Head of caudate nucleus (tissue), 42 donors: ENCODE results near the gene MTCL1.
"Not testable (repeated sequence)": the region's sequence is repeated elsewhere in the genome, so short reads cannot be mapped to it uniquely, and the experiment has no call there.

Experiments used
- DNase-seq, 42 donors: peaks; one replicate each; pipeline versions ENCODE4 v3.0.0 to v3.0.0-alpha.2; 2020 to 2021; ENCODE audit warnings: mixed read lengths in 7 of 42
- intact Hi-C: fragments of 100-400 bp; cut with DNase I; formaldehyde crosslinking; loops from one replicate; pipeline ENCODE4 v1.15.0; 2022

MTCL1 gene

DNA sequence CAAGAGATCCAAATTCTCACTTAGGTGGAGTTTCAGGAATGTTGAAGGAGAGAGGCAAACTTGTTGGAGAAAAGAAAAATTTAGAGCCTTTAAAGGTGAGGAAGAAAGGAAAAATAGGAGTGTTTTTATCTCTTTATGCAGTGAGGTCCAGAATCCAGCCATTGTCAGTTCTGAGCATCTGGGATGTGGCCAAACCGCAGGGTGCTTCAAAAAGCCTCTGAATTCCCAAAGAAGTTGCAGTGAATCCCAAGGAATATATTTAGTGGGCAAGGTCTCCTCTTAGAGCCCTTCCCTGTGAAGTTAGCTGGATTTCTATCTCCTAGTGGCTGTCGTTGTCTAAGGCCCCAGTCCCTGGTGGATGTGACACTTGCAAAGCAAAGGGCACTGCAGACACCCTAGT lies 51.2 kb downstream of the MTCL1 start:
- intact Hi-C loops, result no loop called here
- no peak for DNase-seq

GRCh38 chr18:8757396-8757997 lies 52.1 kb downstream of the MTCL1 start:
- no peak for DNase-seq
- intact Hi-C loops, result no loop called here

- intact Hi-C loops, result no loop called here
- DNase-seq, result no peak
Measured at GRCh38 chr18:8758466-8758865, 53.1 kb downstream of the MTCL1 start.

DNA sequence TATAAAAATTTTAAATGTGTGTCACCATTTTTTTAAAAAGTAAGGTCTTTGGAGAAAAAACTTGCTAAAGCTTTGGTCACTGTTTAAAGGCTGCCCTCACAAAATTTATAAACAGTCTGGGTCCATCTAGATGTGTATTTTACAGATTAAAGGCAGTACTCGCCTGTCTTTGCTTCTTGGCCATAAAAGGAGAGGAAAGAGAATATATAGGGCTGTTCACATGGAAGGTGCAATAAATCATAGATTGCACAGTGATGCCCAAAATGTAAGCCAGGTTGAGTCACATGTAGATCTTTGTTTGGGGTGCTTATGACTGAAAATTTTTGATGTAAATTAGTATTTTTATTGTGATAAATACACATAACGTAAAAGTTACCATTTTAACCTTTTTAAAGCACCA lies 55.6 kb downstream of the MTCL1 start:
- no peak for DNase-seq
- intact Hi-C loops, result no loop called here

- intact Hi-C loops, DNase-seq: not testable (repeated sequence)
Measured at GRCh38 chr18:8761535-8761934, 56.2 kb downstream of the MTCL1 start.

GRCh38 chr18:8762968-8763367 lies 57.6 kb downstream of the MTCL1 start:
- no peak for DNase-seq
- intact Hi-C loops, result no loop called here

- intact Hi-C loops, result no loop called here
Measured at GRCh38 chr18:8763611-8764010, 58.3 kb downstream of the MTCL1 start.

GRCh38 chr18:8765783-8766463 lies 60.6 kb downstream of the MTCL1 start:
- intact Hi-C loops, result no loop called here
- DNase-seq, result peak in 7 of 42 donors; percentile 20 to 52 (median 33)

More at GRCh38 chr18:8763611-8764010, 58.3 kb downstream of the MTCL1 start:
- no peak for DNase-seq

DNA sequence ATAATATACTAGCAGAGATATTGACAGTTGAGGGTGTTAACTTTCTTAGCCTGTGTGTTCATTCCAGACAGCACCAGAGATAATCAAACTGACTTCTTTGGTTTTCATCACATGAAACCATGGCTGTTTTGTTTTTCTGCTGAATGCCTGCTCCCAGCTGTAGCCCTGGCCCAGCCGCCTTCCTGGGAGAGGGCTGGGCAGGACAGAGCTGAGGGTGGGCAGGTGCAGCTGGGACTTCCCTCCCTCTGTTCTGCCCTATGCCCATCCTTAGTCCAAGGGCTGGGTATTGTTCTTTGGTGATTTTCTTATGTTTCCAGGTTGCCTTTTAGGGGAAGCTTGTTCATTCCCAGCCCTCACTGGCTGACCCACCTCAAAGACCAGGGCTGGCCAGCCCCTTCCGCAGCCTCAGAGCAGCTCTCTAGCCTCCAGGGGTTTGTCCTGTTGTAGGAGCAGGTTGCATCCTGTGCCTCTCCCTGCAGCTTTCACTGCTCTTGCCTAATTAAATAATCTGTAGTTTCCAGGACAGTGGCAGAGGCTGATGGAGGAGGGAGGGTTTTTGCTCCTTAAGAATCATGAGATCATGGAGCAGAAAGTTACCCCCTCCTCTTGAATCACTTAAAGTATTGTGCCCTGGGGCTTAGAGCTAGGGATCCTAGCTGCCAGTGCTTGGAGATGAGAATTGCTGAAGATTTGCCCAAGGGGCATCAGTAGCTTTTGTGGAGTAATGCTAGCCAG lies 61.4 kb downstream of the MTCL1 start:
- intact Hi-C loops, result no loop called here
- DNase-seq, result no peak

DNA sequence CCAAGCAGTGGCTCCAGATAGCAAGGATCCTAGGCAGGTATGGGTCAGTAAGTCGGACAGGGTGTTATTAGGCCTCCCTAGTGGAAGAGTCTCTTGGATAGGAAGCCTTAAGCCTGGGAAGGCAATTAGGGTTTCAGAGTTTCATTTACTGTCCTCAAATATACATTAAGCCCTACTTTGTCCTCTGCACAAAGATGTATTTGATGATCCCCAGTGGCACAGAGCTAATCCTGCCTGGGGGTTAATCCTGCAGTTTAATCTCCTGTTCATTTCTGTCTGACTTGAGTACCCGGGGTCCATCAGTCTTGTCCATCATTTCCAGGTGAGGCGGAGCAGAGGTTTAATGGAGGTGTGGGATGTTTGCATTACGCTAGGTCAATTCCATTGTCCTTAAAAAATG lies 62.0 kb downstream of the MTCL1 start:
- intact Hi-C loops, result no loop called here
- DNase-seq, result no peak

- DNase-seq, result no peak
- intact Hi-C loops, result no loop called here
Measured at GRCh38 chr18:8769509-8770095, 64.2 kb downstream of the MTCL1 start.

GRCh38 chr18:8770657-8771056 lies 65.3 kb downstream of the MTCL1 start:
- intact Hi-C loops, result no loop called here

DNA sequence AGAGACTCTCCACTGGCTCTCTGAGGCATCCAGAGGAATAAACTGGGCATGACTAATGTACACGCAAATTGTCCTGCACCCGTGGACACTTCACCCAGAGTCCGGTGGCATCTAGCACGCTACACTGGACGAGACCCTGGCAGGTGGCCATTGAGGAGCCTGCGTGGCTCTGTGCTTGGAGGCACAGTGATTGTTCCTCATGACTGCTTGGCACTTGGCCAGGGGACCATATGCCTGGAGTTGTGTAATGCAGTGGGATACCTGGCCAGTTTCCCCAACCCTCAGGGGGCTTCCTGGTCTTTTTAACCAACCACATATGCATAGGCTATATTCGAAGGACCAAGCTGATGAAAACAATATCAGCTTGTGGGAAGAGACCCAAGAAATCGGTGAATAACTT lies 66.6 kb downstream of the MTCL1 start:
- intact Hi-C loops, result no loop called here

More at GRCh38 chr18:8770657-8771056, 65.3 kb downstream of the MTCL1 start:
- no peak for DNase-seq

DNA sequence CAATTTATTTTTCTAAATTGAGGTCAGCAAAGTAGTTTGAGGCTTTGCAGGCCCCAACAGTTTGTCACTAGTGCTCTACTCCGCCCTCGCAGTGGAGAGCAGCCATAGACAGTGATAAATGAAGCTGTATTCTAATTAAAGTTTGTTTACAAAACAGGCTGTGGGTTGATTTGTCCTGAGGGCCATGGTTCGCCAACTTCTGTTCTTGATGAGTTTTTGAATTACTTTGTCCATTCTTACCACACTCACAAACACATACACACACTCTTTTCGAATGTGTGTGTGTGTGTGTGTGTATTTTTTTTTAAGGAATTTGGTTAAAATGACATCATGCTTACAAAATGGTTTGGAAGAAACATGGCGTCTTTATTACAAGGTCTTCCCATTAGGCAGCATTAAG lies 68.6 kb downstream of the MTCL1 start:
- intact Hi-C loops, result no loop called here

More for the DNA sequence above, 66.6 kb downstream of the MTCL1 start:
- DNase-seq, result peak in 14 of 42 donors; percentile 13 to 65 (median 42)

DNA sequence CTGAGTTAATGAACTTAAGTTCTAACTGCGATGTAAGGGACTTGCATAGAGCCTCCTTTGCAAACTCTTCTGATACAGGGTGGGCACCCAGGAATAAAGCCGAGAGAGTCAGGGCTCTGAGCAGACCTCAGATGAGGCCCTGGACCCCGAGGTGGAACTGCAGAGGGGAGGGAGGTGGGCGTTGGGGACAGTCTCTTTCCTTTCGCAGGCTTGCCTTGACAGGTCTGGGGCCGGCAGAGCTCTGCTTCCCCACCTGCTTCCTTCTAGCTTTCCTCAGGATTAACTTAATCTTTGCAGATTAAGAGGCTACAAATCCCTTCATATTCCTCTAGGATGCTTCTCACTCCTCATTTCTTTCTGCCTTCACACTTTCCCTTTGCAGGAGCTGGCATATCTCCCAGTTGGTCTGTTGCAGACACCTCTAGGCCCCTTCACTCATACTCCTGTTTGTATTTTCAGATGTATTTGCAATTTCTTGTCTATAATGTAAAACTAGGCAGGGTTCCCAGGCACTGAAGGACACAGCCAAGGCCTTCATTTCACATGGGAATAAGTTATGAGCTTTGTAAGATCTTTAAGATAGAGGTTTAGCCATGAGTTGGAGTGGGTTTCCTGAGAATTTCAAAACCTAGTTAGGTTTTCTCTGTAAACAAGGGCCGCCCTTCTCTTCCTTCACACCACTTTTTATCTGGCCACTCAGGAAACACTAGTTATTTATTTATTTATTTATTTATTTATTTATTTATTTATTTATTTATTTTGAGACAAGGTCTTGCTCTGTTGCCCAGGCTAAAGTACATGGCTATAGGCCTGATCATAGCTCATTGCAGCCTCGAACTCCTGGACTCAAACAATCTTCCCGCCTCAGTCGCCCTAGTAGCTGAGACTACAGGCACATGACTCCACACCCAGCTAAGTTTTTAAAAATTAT lies 70.9 kb downstream of the MTCL1 start:
- intact Hi-C loops, result no loop called here

More for the DNA sequence above, 68.6 kb downstream of the MTCL1 start:
- no peak for DNase-seq

DNA sequence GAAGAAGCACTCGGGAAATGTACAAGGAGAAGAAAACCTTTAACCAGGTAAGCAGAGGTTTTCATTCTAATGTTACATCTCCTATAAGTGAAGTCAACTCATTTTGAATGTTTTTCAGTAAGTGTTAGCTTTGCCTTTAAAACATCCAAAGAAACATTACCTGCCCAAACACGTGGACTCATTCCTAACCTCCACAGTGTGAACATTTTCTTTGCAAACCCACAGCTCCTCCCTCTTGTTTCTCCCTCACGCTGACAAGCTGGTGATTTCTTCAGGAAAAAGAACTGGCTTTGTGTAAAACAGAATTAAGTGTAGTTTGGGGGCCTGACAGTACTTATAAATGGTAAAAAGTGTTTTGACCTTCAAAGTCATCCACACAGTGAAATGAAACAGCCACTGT lies 72.5 kb downstream of the MTCL1 start:
- DNase-seq, result peak in 1 of 42 donors; percentile 32
- intact Hi-C loops, result no loop called here

More for the DNA sequence above, 70.9 kb downstream of the MTCL1 start:
- no peak for DNase-seq

DNA sequence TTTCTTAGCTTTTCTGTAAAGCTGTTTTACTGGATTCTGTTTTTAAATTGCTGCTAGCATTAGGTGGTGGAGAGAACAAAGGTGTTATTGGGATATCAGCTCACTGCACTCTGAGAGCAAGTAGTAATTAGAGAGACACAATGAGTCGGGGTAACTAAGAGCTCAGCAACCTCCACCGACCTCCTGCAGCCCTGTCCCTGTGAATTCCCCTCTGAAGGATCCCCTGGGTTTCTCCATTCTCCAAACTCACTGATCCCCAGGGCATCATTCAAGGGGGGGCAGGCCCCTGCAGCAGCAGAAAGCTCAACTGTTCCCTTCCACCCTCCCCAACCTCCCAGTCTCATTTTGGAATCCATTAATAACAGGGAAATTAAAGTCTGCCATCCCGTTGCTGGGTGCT lies 73.0 kb downstream of the MTCL1 start:
- intact Hi-C loops, result no loop called here

DNA sequence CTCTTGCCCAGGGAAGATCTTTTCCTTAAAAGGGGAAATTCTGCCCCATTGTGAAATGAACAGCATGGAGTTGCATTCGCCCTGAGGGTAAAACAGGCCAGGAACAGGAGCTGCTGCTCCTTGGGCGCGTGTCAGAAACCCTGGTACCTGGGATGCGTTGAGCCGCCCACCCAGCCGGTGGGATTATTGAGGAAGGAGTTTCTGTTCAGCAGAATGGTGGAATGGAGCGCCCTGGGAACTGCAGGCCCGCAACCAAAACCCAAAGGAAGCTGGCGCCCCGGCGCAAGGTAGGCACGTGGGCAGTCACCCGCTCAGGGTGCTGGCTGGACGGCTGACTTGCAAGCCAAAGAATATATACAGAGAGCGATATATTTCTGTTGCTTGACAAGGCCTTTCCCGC lies 73.5 kb downstream of the MTCL1 start:
- DNase-seq, result peak in 1 of 42 donors; percentile 25
- intact Hi-C loops, result no loop called here

More for the DNA sequence above, 73.0 kb downstream of the MTCL1 start:
- no peak for DNase-seq

DNA sequence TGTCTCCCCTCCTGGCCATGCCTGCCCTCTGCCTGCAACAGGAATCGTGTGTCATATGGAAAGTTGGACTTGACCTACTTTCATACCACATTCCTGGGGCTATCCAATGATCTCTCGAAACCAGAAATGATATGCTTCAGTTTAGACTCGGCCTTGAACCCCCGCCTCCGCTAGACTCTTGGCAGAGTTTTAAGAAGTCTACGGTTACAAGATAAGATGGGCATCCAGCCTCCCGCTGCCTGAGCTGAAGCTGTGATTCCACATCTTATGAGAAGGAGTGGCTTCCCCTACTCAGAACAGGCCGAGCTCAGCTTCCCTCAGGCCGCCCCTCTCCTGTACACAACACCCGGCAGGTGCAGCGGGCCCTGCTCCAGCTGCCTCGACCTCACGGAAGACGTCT lies 73.9 kb downstream of the MTCL1 start:
- peak in 1 of 42 donors; percentile 33 for DNase-seq
- intact Hi-C loops, result no loop called here
